Coronary artery (tissue), 2 donors: ENCODE results near the gene B4GALT4.

Source experiments
- DNase-seq: peaks from one replicate; pipeline ENCODE4 v3.0.0-alpha.2; 2017; ENCODE audit warnings: low spot score
- H3K27ac ChIP-seq, 2 donors: fragments of 200-600 bp; sonication (generic); one replicate each; pipeline ENCODE4 v1.5.1; 2016 to 2019
- H3K4me3 ChIP-seq: fragments of 200-600 bp; sonication (generic); 2 replicates; pipeline ENCODE4 v1.5.1; 2016; ENCODE audit warnings: mild to moderate bottlenecking, moderate library complexity
- TF ChIP-seq, protein P1 (sequence below): fragments of 200-600 bp; sonication (generic); IDR thresholded peaks from one replicate; pipeline ENCODE4 v1.5.1; 2019; ENCODE audit warnings: antibody characterized with exemption

Gene B4GALT4

DNA sequence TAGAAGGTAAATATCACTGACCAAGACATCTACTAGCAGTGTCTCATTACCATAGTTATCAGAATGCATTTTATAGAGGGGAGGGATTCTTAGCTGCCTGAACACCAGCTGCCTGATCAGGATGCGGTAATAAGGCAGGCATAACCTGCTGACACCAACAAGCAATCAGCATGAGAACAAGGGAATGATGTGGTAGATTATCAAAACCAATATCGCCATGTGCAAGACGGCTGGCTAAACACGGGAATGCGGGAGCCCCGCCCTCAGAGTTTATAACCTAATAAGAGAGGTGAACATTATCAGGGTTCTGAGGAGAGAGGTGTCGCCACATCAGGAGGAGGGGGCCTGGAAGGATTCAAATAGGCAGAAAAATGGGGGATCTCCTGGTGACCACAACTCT, 20.5 kb downstream of the B4GALT4 start:
- TF ChIP-seq, protein P1, sequence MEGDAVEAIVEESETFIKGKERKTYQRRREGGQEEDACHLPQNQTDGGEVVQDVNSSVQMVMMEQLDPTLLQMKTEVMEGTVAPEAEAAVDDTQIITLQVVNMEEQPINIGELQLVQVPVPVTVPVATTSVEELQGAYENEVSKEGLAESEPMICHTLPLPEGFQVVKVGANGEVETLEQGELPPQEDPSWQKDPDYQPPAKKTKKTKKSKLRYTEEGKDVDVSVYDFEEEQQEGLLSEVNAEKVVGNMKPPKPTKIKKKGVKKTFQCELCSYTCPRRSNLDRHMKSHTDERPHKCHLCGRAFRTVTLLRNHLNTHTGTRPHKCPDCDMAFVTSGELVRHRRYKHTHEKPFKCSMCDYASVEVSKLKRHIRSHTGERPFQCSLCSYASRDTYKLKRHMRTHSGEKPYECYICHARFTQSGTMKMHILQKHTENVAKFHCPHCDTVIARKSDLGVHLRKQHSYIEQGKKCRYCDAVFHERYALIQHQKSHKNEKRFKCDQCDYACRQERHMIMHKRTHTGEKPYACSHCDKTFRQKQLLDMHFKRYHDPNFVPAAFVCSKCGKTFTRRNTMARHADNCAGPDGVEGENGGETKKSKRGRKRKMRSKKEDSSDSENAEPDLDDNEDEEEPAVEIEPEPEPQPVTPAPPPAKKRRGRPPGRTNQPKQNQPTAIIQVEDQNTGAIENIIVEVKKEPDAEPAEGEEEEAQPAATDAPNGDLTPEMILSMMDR, result no peak
- Histone ChIP-seq H3K4me3 (no peak overlapping the region), H3K27ac (no peak overlapping the region)
- DNase-seq, result no peak

GRCh38 chr3:119219069-119219468, 21.6 kb downstream of the B4GALT4 start:
- no peak overlapping the region for H3K27ac ChIP-seq
- TF ChIP-seq, protein P1, result no peak
- no peak overlapping the region for H3K4me3 ChIP-seq
- no peak for DNase-seq

GRCh38 chr3:119211803-119212202, 28.9 kb downstream of the B4GALT4 start:
- TF ChIP-seq, protein P1, result no peak
- DNase-seq, result no peak
- Histone ChIP-seq H3K27ac (no peak overlapping the region), H3K4me3 (no peak overlapping the region)

DNA sequence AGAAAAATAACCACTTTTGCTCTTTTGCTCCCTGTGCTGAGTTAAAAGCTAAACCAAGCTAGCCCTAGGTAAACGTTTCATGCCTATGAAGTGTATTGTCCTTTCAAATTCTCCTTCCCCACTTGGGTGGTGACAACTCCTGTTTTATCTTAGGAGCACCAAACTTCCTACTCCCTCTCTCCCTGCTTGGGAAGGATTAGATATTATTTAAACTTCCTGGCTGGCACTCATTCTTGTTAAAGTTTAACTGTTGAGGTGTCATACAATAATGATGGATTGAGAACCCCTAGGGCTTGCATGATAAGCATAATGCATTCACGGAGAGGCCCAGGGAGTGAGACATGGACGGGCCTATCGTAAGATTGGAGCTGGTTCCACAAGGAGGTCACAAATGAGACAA, 29.5 kb downstream of the B4GALT4 start:
- no peak overlapping the region for H3K27ac ChIP-seq
- no peak for DNase-seq
- no peak overlapping the region for H3K4me3 ChIP-seq
- TF ChIP-seq, protein P1, result no peak

DNA sequence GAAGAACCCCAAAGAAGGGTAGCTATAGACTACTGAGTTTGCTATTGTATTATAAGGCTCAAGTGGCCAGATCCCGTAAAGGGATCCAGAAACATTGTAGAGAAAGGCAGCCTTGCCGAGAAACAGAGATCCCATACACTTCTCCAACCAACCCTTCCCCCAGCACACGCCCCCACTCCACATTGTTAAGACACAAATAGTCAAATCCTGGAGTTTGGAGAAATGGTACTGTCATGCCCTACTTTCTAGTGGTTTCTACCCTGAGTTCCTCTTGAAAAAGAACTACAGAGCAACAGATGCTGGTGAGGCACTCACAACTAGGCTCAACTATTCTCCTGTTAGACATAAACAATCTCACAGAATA, 33.2 kb downstream of the B4GALT4 start:
- TF ChIP-seq, protein P1, result no peak
- H3K27ac ChIP-seq, result no peak overlapping the region
- no peak for DNase-seq
- no peak overlapping the region for H3K4me3 ChIP-seq

DNA sequence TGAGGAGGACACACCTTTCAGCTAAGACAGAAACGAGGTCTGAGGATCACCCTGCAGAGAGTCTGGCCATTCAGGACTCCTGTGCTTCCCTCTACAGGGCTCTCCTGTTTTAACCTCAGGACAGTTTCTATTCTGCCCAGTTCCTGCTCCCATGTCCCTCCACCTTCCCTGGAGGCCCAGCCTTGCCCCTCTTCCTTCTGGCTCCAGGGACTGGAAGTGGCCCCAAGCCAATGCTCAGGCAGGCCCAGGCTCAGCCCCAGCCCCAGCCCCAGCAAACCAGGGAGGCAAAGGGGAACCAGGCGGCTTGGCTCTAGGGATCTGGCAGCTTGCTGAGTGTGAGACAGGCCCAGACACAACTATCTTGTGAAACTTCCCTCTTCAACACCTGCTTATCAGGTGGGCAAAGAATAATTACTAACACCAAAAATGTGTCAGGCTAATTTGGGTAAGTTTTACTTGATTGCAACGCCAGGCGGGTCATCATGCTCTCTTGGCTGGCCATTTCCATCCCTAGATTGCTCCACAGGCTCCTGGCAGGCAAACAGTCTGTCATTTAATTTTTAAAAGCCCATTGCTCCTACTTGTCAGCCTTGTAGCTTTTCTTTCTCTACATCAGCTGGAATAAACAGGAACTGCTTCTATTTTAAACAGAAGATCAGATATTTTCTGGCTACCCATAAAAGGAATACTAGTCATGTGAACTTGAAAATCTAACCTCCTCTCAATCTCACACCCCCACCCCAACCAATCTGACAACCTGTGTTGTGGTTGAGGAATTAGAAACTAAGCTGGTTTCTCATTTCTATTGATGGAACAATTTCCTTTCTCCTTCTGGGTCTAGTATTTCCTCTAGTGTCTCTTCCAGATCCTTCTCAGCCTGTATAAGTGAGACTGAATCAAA, 33.8 kb downstream of the B4GALT4 start:
- TF ChIP-seq, protein P1, result no peak
- Histone ChIP-seq H3K27ac (no peak overlapping the region), H3K4me3 (no peak overlapping the region)
- no peak for DNase-seq

DNA sequence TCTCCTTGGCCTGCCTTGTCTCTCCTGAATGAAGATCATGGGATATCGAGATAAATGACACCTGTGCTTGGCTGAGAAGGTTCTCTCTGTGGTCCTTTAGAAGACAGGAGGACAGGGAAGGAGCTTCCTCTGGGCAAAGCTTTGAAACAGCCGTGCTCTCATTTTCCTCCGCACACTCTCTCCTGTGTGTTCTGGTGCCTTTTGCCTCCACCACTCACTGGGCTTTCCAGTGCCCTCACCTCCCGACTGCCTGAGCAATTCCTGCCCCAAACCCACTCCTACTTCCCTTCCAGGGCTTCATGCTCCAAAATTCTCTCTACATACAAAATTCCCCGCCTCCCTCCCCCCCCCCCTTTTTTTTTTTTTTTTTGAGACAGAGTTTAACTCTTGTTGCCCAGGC, 35.0 kb downstream of the B4GALT4 start:
- H3K4me3 ChIP-seq, result no peak overlapping the region
- TF ChIP-seq, protein P1, result no peak
- DNase-seq, result no peak
- no peak overlapping the region for H3K27ac ChIP-seq
